Gastroesophageal sphincter (tissue), 3 donors: ENCODE results near the gene HELZ.

ENCODE experiments used
- CTCF ChIP-seq, 4 experiments: fragments of 200-600 bp in 2 of 4; fragments of 450-650 bp in 2 of 4; sonication (generic) in 1 of 4; IDR thresholded peaks; one replicate each; pipeline ENCODE4 v1.5.1; 2017 to 2019; ENCODE audit warnings: antibody characterized with exemption in 4 of 4, mild to moderate bottlenecking in 2 of 4, moderate library complexity in 2 of 4
- POLR2A ChIP-seq, 2 donors: fragments of 450-650 bp; IDR thresholded peaks; one replicate each; pipeline ENCODE4 v1.6.1; 2017; ENCODE audit warnings: antibody characterized with exemption in 2 of 2, mild to moderate bottlenecking in 2 of 2, moderate library complexity in 1 of 2
- POLR2AphosphoS5 ChIP-seq: sonication (generic); formaldehyde crosslinking; IDR thresholded peaks from one replicate; pipeline ENCODE4 v1.6.1; 2017; ENCODE audit warnings: antibody characterized with exemption

GRCh38 chr17:67054011-67054591 lies 190.9 kb downstream of the HELZ start:
- no peak for TF ChIP-seq CTCF (IDR thresholded peaks at IDR 0.05)
- TF ChIP-seq POLR2A (IDR thresholded peaks at IDR 0.05) = no peak
- TF ChIP-seq POLR2AphosphoS5 = no peak
